H9 (cell line): ENCODE results near the gene FASTK. TPM values are rescaled to one million over a fixed set of nuclear protein-coding genes. Genes with fewer than 3 reads are reported as not detected.
A peak's percentile ranks its signal among the peaks of the same experiment; 100 is the strongest.

Experiments used
- DNase-seq: peaks from one replicate; pipeline ENCODE4 v3.0.0-alpha.2; 2017
- H2AFZ ChIP-seq: one replicate; pipeline ENCODE4 v1.6.1; 2013; ENCODE audit warnings: mild to moderate bottlenecking, low read length, control low read depth, moderate library complexity
- H2AK5ac ChIP-seq: 2 replicates; pipeline ENCODE4 v1.6.1; 2013; ENCODE audit warnings: low read length, control low read depth, mixed read lengths; ENCODE audit not compliant: insufficient read length
- H2BK120ac ChIP-seq: one replicate; pipeline ENCODE4 v1.6.1; 2013; ENCODE audit warnings: low read depth, mild to moderate bottlenecking, low read length, control low read depth, inconsistent platforms; ENCODE audit not compliant: poor library complexity, severe bottlenecking
- H2BK12ac ChIP-seq: 2 replicates; pipeline ENCODE4 v1.6.1; 2013; ENCODE audit warnings: low read length, control low read depth, mixed read lengths, low read depth; ENCODE audit not compliant: insufficient read length
- H2BK15ac ChIP-seq: 2 replicates; pipeline ENCODE4 v1.6.1; 2013; ENCODE audit warnings: low read depth, low read length, control low read depth
- H2BK20ac ChIP-seq: one replicate; pipeline ENCODE4 v1.6.1; 2013; ENCODE audit warnings: low read depth, mild to moderate bottlenecking, low read length, control low read depth, inconsistent platforms; ENCODE audit not compliant: poor library complexity, severe bottlenecking
- H2BK5ac ChIP-seq: 2 replicates; pipeline ENCODE4 v1.6.1; 2013; ENCODE audit warnings: low read length, control low read depth, mixed read lengths; ENCODE audit not compliant: insufficient read length
- H3K14ac ChIP-seq: 2 replicates; pipeline ENCODE4 v1.6.1; 2013; ENCODE audit warnings: low read length, control low read depth; ENCODE audit not compliant: insufficient read depth
- H3K18ac ChIP-seq: 2 replicates; pipeline ENCODE4 v1.6.1; 2013; ENCODE audit warnings: low read depth, mild to moderate bottlenecking, mixed read lengths, low read length, control low read depth; ENCODE audit not compliant: insufficient read length
- H3K23ac ChIP-seq: 2 replicates; pipeline ENCODE4 v1.6.1; 2013; ENCODE audit warnings: low read length, control low read depth, mixed read lengths, low read depth; ENCODE audit not compliant: insufficient read length
- H3K23me2 ChIP-seq: 2 replicates; pipeline ENCODE4 v1.6.1; 2013; ENCODE audit warnings: low read depth, mild to moderate bottlenecking, mixed read lengths, low read length, control low read depth; ENCODE audit not compliant: insufficient read length, poor library complexity, severe bottlenecking
- H3K27ac ChIP-seq: 2 replicates; pipeline ENCODE4 v1.5.1; 2013; ENCODE audit warnings: low read length, control low read depth, mixed read lengths, low read depth; ENCODE audit not compliant: insufficient read length
- H3K27me3 ChIP-seq: 2 replicates; pipeline ENCODE4 v1.6.1; 2013; ENCODE audit warnings: low read length, control low read depth, inconsistent platforms; ENCODE audit not compliant: insufficient read depth
- H3K4ac ChIP-seq: 2 replicates; pipeline ENCODE4 v1.6.1; 2013; ENCODE audit warnings: low read depth, mild to moderate bottlenecking, control low read depth, inconsistent platforms, low read length, moderate library complexity
- H3K4me1 ChIP-seq: 2 replicates; pipeline ENCODE4 v1.6.1; 2013; ENCODE audit warnings: low read length, control low read depth, inconsistent platforms; ENCODE audit not compliant: insufficient read depth
- H3K4me2 ChIP-seq: 2 replicates; pipeline ENCODE4 v1.6.1; 2013; ENCODE audit warnings: low read length, control low read depth, mixed read lengths; ENCODE audit not compliant: insufficient read length, insufficient read depth
- H3K56ac ChIP-seq: 2 replicates; pipeline ENCODE4 v1.6.1; 2013; ENCODE audit warnings: low read depth, mild to moderate bottlenecking, mixed read lengths, low read length, control low read depth; ENCODE audit not compliant: insufficient read length
- H3K79me1 ChIP-seq: 2 replicates; pipeline ENCODE4 v1.6.1; 2013; ENCODE audit warnings: low read depth, mild to moderate bottlenecking, moderate library complexity, low read length, control low read depth, inconsistent platforms; ENCODE audit not compliant: insufficient read depth, poor library complexity, severe bottlenecking
- H3K79me2 ChIP-seq: 2 replicates; pipeline ENCODE4 v1.6.1; 2013; ENCODE audit warnings: low read length, control low read depth, inconsistent platforms; ENCODE audit not compliant: insufficient read depth
- H3K9ac ChIP-seq: 2 replicates; pipeline ENCODE4 v1.6.1; 2013; ENCODE audit warnings: low read length, control low read depth, mixed read lengths; ENCODE audit not compliant: insufficient read length; ENCODE audit errors: extremely low read depth
- H3K9me3 ChIP-seq: one replicate; pipeline ENCODE4 v1.6.1; 2013; ENCODE audit warnings: low read depth, low read length, inconsistent platforms; ENCODE audit not compliant: control insufficient read depth
- H3T11ph ChIP-seq: one replicate; pipeline ENCODE4 v1.6.1; 2013; ENCODE audit warnings: mild to moderate bottlenecking, low read length, control low read depth, inconsistent platforms
- H4K20me1 ChIP-seq: one replicate; pipeline ENCODE4 v1.6.1; 2013; ENCODE audit not compliant: control insufficient read depth, insufficient read length, insufficient read depth
- H4K5ac ChIP-seq: 2 replicates; pipeline ENCODE4 v1.6.1; 2013; ENCODE audit warnings: low read depth, mild to moderate bottlenecking, mixed read lengths, low read length, control low read depth; ENCODE audit not compliant: insufficient read length
- H4K8ac ChIP-seq: replicated peaks from 2 replicates; pipeline ENCODE4 v1.6.1; 2013; ENCODE audit warnings: low read length, control low read depth, mixed read lengths, low read depth; ENCODE audit not compliant: insufficient read length
- H4K91ac ChIP-seq: 2 replicates; pipeline ENCODE4 v1.6.1; 2013; ENCODE audit warnings: low read depth, mild to moderate bottlenecking, moderate library complexity, mixed read lengths, low read length, control low read depth; ENCODE audit not compliant: insufficient read length
- H3K27ac Mint-ChIP-seq, 3 experiments: 2 replicates in 2 of 3; 3 replicates in 1 of 3; pipeline ENCODE4 v1.8.0; 2020 to 2021; ENCODE audit warnings: mixed read lengths in 3 of 3, mild to moderate bottlenecking in 1 of 3, moderate library complexity in 1 of 3
- H3K27me3 Mint-ChIP-seq: 2 replicates; pipeline ENCODE4 v1.8.0; 2021; ENCODE audit warnings: low read depth, mild to moderate bottlenecking, moderate library complexity, mixed read lengths
- H3K36me3 Mint-ChIP-seq, 3 experiments: 2 replicates in 2 of 3; 3 replicates in 1 of 3; pipeline ENCODE4 v1.8.0; 2020 to 2021; ENCODE audit warnings: low read depth in 3 of 3, mixed read lengths in 3 of 3; ENCODE audit not compliant: insufficient read depth in 1 of 3
- H3K4me1 Mint-ChIP-seq, 2 experiments: 2 replicates each; pipeline ENCODE4 v1.8.0; 2020; ENCODE audit warnings: mixed read lengths in 2 of 2
- H3K4me3 Mint-ChIP-seq, 2 experiments: 2 replicates in 1 of 2; 3 replicates in 1 of 2; pipeline ENCODE4 v1.8.0; 2020 to 2021; ENCODE audit warnings: mild to moderate bottlenecking in 2 of 2, mixed read lengths in 2 of 2, moderate library complexity in 1 of 2
- H3K9me3 Mint-ChIP-seq, 2 experiments: 2 replicates in 1 of 2; 3 replicates in 1 of 2; pipeline ENCODE4 v1.8.0; 2020; ENCODE audit warnings: mild to moderate bottlenecking in 2 of 2, mixed read lengths in 2 of 2, moderate library complexity in 1 of 2
- WGBS: extraction: QIAGEN DNeasy Blood & Tissue Kit; methylation state at CpG from one replicate; pipeline ENCODE4 v1.1.7; 2013; ENCODE audit warnings: missing lambda C conversion rate, low lambda C conversion rate, mixed read lengths; ENCODE audit not compliant: insufficient read length; ENCODE audit errors: extremely low coverage; 5-methylcytosine and 5-hydroxymethylcytosine counted together
- total RNA-seq: library from RNA; stranded (reverse); gene quantifications from 2 replicates; pipeline ENCODE4 v1.2.1, GENCODE V29; 2021
- TF ChIP-seq, protein P1 (sequence below): fragments of 200-600 bp; sonication (generic); conservative IDR thresholded peaks from 3 replicates; pipeline ENCODE4 v1.8.0; 2021; ENCODE audit warnings: antibody characterized with exemption, mild to moderate bottlenecking

The FASTK gene
- total RNA-seq, 1 experiment from 2014 or later = 57.8 TPM

DNA sequence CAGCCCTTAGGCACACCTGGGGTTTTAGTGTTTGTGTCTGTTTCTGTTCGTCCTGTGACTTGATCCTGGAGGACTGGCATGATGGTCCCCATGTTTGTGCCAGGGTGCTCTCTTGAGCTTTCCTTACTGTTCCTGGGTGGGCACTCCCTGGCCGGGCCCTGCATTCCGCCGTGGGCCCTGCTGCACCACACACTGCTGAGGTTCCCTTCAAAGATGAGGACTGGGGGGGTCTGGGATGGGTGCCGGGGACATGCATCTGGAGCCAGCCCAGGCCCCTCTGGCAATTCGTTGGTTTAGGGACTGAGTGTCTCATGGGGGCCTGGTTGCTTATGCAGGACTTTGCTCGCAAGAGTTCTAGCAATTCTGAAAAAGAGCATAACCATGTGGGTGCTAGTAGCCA, 10.4 kb upstream of the FASTK start:
- Histone ChIP-seq H2BK12ac (no peak overlapping the region), H3K9ac (no peak overlapping the region), H4K8ac (no peak overlapping the region), H3K23ac (no peak overlapping the region), H3K79me2 (peaks cover 25% of the 10 kb centered on the region), H3K4me2 (no peak overlapping the region), H3K56ac (no peak overlapping the region), H2BK120ac (no peak overlapping the region), H3K9me3 (no peaks in the 10 kb centered on the region), H3K18ac (no peak overlapping the region), H3K23me2 (peaks cover 13% of the 10 kb centered on the region), H4K5ac (no peak overlapping the region), H3K14ac (no peak overlapping the region), H3T11ph (no peak overlapping the region), H4K91ac (no peak overlapping the region), H2BK20ac (no peak overlapping the region), H2BK15ac (no peak overlapping the region), H2BK5ac (no peak overlapping the region), H2AFZ (no peak overlapping the region), H4K20me1 (no peaks in the 10 kb centered on the region), H3K79me1 (peaks cover 6% of the 10 kb centered on the region), H3K4me1 (no peaks in the 10 kb centered on the region), H3K27me3 (no peaks in the 10 kb centered on the region; the same call in 1 of the 2 replicates), H2AK5ac (no peak overlapping the region), H3K27ac (no peak overlapping the region), H3K4ac (no peak overlapping the region)
- Mint-ChIP-seq H3K4me3 (peak overlapping the region in 1 of 2 experiments; percentile 33; a peak in 1 of 5 replicates), H3K36me3 (peaks cover 0 to 24% (median 5%) of the 10 kb centered on the region in 3 experiments; a peak in 5 of 7 replicates), H3K27ac (peak overlapping the region in 1 of 3 experiments; percentile 76; a peak in 1 of 7 replicates), H3K27me3 (peaks cover 7% of the 10 kb centered on the region), H3K4me1 (peaks cover 32 to 36% of the 10 kb centered on the region in 2 experiments), H3K9me3 (no peaks in the 10 kb centered on the region)
- DNase-seq = no peak
- no CpG with 5 or more reads among the region's 7 CpGs for WGBS
- TF ChIP-seq, protein P1, sequence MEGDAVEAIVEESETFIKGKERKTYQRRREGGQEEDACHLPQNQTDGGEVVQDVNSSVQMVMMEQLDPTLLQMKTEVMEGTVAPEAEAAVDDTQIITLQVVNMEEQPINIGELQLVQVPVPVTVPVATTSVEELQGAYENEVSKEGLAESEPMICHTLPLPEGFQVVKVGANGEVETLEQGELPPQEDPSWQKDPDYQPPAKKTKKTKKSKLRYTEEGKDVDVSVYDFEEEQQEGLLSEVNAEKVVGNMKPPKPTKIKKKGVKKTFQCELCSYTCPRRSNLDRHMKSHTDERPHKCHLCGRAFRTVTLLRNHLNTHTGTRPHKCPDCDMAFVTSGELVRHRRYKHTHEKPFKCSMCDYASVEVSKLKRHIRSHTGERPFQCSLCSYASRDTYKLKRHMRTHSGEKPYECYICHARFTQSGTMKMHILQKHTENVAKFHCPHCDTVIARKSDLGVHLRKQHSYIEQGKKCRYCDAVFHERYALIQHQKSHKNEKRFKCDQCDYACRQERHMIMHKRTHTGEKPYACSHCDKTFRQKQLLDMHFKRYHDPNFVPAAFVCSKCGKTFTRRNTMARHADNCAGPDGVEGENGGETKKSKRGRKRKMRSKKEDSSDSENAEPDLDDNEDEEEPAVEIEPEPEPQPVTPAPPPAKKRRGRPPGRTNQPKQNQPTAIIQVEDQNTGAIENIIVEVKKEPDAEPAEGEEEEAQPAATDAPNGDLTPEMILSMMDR = no peak
